Measurements from ENCODE around the gene MSH5.
A peak's percentile ranks its signal among the peaks of the same experiment; 100 is the strongest.

The MSH5 gene

GRCh38 chr6:31760790-31761189, 21.0 kb downstream of the MSH5 start:
- DNase-seq (ENCODE audit: low spot score), result no peak

GRCh38 chr6:31761343-31761742, 21.5 kb downstream of the MSH5 start:
- DNase-seq (ENCODE audit: low spot score), result no peak

GRCh38 chr6:31762356-31762755, 22.6 kb downstream of the MSH5 start, which contains the start of gene SAPCD1:
Gene SAPCD1, plus strand, starts transcription at chr6:31762656. Its CDS starts 399 bp downstream, at chr6:31763055.
- no peak for DNase-seq (ENCODE audit: low spot score)

DNA sequence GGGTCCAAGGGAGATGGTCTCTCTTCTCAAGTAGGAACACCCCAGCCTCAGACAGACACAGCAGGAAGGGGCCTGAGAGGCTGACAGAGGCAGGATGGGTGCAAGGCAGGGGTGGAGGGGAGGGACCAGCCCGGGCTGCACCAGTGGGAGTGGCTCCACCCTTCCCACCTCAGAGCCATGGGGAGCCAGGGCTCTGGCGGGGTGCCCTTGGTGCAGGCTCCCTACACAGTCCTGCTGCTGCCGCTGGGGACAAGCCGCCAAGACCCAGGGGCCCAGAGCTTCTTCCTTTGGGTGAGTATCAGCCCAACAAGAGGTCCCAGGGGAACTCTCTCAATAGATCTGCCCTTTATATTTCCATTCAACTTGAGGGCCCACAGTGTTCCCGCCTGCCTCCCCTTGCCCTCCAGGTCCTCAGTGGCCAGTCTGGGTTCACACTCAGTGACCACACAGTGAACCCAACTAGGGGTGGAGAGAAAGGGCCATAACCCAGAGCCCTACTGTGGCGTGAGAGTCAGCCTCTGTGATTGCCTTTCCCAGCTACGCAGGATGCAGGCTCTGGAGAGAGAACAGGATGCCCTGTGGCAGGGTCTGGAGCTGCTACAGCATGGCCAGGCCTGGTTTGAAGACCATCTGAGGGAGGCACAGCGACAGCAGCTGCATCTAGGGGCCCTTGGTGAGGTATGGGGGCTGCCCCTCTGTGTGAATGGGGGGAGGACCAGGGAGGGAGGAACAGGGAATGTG, 23.2 kb downstream of the MSH5 start:
- no peak for DNase-seq (ENCODE audit: low spot score)

DNA sequence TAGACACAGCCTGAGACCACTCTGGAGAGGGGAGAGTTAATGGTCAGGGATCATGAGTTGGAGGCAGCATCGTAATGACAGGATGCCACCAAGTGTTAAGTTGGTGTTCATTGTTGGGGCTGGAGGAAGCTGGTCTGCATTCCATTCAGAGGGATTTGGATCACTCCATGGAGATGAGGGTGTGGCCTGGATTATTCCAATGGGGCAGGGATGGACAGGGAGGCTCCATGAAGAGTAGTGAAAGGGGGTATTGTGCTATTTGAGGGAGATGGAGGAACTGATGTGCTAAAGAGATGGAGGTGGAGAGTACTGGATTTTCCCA, 23.8 kb downstream of the MSH5 start:
- DNase-seq (ENCODE audit: low spot score), result peak; percentile 40

GRCh38 chr6:31764198-31764597, 24.4 kb downstream of the MSH5 start:
- no peak for DNase-seq (ENCODE audit: low spot score)

- no peak for DNase-seq (ENCODE audit: low spot score)
Measured at GRCh38 chr6:31765559-31765909, 25.7 kb downstream of the MSH5 start.

GRCh38 chr6:31765910-31766794, 26.3 kb downstream of the MSH5 start:
- no peak for DNase-seq (ENCODE audit: low spot score)

- no peak for DNase-seq (ENCODE audit: low spot score)
Measured at GRCh38 chr6:31767096-31767645, 27.4 kb downstream of the MSH5 start.

DNA sequence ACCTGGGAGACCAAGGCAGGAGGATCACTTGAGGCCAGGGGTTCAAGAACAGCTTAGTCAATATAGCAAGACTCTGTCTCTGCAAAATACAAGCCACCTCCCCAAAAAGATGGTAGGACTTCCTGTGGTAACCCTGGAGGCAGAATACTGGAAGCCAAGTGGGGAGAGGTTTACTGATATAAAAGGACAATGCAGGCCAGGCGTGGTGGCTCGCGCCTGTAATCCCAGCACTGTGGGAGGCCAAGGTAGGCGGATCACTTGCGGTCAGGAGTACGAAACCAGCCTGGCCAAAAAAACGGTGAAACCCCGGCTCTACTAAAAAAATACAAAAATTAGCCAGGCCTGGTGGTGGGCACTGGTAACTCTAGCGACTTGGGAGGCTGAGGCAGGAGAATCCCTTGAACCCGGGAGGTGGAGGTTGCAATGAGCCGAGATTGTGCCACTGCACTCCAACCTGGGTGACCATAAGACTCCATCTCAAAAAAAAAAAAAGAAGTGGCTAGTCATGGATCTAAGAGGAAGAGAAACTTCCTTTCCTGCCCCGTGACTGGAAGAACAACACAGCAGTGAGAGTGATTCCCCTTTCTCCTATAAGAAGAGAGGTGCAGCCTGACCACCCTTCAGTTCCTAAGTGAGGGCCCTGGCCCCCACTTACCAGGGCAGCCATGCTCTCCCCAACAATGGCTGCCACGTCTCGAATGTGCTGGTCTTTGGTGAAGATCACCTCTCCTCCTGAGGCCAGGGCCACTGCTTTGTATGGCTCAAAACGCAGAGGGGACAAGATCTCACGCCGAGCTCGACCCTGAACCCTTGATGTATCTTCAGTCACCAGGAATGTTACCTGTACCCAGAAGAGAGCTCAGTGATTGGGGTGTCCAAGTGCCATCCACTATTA, 28.8 kb downstream of the MSH5 start:
- peak; percentile 43 for DNase-seq (ENCODE audit: low spot score)

GRCh38 chr6:31769684-31770371, 30.0 kb downstream of the MSH5 start:
- peak; percentile 31 for DNase-seq (ENCODE audit: low spot score)

DNA sequence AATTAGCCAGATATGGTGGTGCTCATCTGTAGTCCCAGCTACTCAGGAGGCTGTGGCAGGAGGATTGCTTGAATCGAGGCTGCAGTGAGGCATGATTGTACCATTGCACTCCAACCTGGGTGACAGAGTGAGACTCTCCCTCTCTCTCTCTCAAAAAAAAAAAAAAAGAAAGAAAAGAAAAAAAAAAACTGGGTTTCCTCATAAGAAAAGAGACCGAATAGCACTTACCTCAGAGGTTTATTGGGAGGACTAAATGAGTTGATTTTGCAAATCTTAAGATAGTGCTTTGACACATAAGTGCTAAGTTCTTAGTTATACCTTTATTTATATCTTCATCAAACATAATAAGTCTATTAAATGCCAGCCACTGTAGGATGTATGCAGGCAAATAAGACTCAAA, 31.1 kb downstream of the MSH5 start:
- no peak for DNase-seq (ENCODE audit: low spot score)

DNA sequence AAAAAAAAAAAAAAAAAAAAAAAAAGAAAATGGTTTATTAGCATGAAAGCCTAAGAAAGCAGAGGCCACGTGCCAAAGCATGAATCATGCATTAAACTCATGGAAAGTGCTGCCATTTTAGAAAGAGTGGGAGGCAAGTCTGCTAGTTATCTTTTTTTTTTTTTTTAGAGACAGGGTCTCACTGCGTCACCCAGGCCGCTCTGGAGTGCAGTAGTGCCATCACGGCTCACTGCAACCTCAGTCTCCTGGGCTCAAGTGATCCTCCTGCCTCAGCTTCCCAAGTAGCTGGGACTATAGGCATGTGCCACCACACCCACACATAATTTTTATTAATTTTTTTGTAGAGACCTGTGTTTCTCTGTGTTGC, 32.2 kb downstream of the MSH5 start:
- DNase-seq (ENCODE audit: low spot score), result no peak

- no peak for DNase-seq (ENCODE audit: low spot score)
Measured at GRCh38 chr6:31775184-31775583, 35.4 kb downstream of the MSH5 start.

- DNase-seq (ENCODE audit: low spot score), result no peak
Measured at GRCh38 chr6:31775633-31776484, 36.1 kb downstream of the MSH5 start.

DNA sequence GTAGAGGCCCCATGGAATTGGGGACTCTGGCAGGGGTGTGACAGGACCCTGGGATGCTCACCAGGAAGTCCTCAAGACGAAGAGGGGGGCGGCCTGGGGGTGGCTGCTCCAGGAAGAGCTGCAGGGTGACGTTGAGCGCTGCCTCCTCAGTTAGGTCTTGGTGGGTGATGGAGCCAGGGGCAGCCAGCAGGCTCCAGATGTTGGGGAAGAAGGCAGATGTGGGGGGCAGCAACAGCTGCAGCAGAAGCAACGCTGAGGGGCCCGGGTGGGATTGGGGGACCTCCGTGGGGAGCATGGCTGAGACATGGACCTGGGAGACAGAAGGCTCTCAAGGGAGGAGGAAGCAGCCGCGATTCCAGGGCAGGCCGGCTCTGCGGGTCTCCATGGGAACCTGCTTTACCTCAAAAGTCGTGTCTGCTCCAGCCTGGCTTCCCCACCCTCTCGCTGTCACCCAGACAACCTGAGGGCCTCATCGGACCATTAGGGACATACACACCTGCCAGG, 36.7 kb downstream of the MSH5 start:
- no peak for DNase-seq (ENCODE audit: low spot score)

GRCh38 chr6:31776989-31777666, 37.3 kb downstream of the MSH5 start, which contains the start of gene VWA7:
Gene VWA7, minus strand, starts transcription at chr6:31777328. Its CDS starts 549 bp downstream, at chr6:31776779.
- DNase-seq (ENCODE audit: low spot score), result peak; percentile 51

DNA sequence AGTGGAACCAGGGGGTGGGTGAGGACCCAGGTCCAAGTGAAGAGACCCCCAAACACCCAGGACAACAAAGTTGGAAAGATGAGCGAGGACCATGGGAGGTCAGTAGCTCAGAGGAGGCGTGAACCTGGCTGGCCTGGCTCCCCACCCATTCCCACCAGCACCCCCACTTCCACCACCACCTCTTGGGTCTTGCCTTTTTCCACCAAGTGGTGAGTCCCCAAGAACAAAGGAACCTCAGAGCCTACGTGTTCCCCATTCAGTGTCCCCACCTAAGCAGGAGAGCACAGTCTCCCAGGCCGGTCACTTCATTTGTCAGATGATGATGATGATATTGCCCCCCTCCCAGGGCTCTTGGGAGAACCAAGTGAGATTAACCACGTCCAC, 37.9 kb downstream of the MSH5 start:
- no peak for DNase-seq (ENCODE audit: low spot score)

DNA sequence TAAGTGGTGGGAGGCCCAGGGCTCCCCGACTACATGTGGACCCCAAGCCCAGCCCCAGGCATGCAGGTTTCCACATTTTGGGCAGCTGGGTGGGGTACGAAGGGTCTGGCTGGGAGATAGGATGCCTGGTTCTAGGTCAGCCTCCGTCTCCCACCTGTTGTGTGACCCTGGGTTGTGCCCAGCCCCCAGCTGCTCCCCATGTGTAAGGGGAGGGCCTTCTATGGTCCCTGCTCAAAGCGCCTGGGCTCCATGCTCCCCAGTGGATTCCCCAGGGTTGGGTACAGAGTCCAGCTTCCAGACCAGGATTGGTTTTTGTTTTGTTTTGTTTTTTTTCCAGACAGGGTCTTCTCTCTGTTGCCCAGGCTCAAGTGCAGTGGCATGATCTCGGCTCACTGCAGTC, 38.4 kb downstream of the MSH5 start:
- DNase-seq (ENCODE audit: low spot score), result no peak

All from Ammon's horn (tissue), 1 donor.